Ishikawa (cell line): Measurements from ENCODE around the gene SQSTM1.

Source experiments
- CEBPB ChIP-seq: IDR thresholded peaks from 2 replicates; pipeline ENCODE4 v1.6.1; 2012
- CREB1 ChIP-seq: IDR thresholded peaks from 2 replicates; pipeline ENCODE4 v1.6.1; 2012; ENCODE audit warnings: low read depth
- EGR1 ChIP-seq: IDR thresholded peaks from 2 replicates; pipeline ENCODE4 v1.6.1; 2012
- EP300 ChIP-seq: IDR thresholded peaks from 2 replicates; pipeline ENCODE4 v1.6.1; 2012; ENCODE audit warnings: borderline replicate concordance
- FOXM1 ChIP-seq: IDR thresholded peaks from 2 replicates; pipeline ENCODE4 v1.6.1; 2012; ENCODE audit warnings: low read depth, borderline replicate concordance
- MAX ChIP-seq: IDR thresholded peaks from 2 replicates; pipeline ENCODE4 v1.6.1; 2012
- NFIC ChIP-seq: IDR thresholded peaks from 2 replicates; pipeline ENCODE4 v1.6.1; 2012
- RAD21 ChIP-seq: IDR thresholded peaks from 2 replicates; pipeline ENCODE4 v1.6.1; 2012; ENCODE audit warnings: low read depth
- REST ChIP-seq: IDR thresholded peaks from 2 replicates; pipeline ENCODE4 v1.6.1; 2012; ENCODE audit warnings: low read depth, mild to moderate bottlenecking
- TAF1 ChIP-seq: IDR thresholded peaks from 2 replicates; pipeline ENCODE4 v1.6.1; 2012; ENCODE audit warnings: low read depth, mild to moderate bottlenecking
- TCF12 ChIP-seq: IDR thresholded peaks from 2 replicates; pipeline ENCODE4 v1.6.1; 2012; ENCODE audit warnings: low read depth
- TEAD4 ChIP-seq: IDR thresholded peaks from 2 replicates; pipeline ENCODE4 v1.6.1; 2012
- USF1 ChIP-seq: IDR thresholded peaks from 2 replicates; pipeline ENCODE4 v1.6.1; 2012
- YY1 ChIP-seq: IDR thresholded peaks from 2 replicates; pipeline ENCODE4 v1.6.1; 2012; ENCODE audit warnings: low read depth
- ZBTB7A ChIP-seq: IDR thresholded peaks from 2 replicates; pipeline ENCODE4 v1.6.1; 2012; ENCODE audit warnings: low read depth

SQSTM1 gene

GRCh38 chr5:179827680-179828079 lies 7.0 kb downstream of the SQSTM1 start:
- TF ChIP-seq FOXM1 (no peak), NFIC (no peak), MAX (no peak), REST (no peak), CEBPB (no peak), EP300 (no peak), YY1 (no peak), RAD21 (no peak), ZBTB7A (no peak), USF1 (no peak)

GRCh38 chr5:179828756-179829421 lies 8.2 kb downstream of the SQSTM1 start:
- TF ChIP-seq EP300 (no peak), TAF1 (no peak), MAX (no peak), TEAD4 (no peak), EGR1 (no peak), YY1 (no peak), RAD21 (no peak), REST (no peak), TCF12 (no peak), CEBPB (no peak), ZBTB7A (no peak), CREB1 (no peak), NFIC (no peak), USF1 (no peak), FOXM1 (no peak)

GRCh38 chr5:179829732-179830435 lies 9.2 kb downstream of the SQSTM1 start:
- no peak for TF ChIP-seq NFIC
- no peak for TF ChIP-seq ZBTB7A
- TF ChIP-seq MAX = no peak
- TF ChIP-seq RAD21 = no peak
- no peak for TF ChIP-seq REST
- TF ChIP-seq USF1 = no peak
- TF ChIP-seq EP300 = no peak
- TF ChIP-seq CEBPB = no peak
- no peak for TF ChIP-seq CREB1
- no peak for TF ChIP-seq FOXM1
- no peak for TF ChIP-seq TEAD4
- TF ChIP-seq TCF12 = no peak
- TF ChIP-seq EGR1 = no peak
- no peak for TF ChIP-seq TAF1
- TF ChIP-seq YY1 = no peak
